Ishikawa (cell line): ENCODE data around the gene IL34.

ENCODE experiments used
- CEBPB ChIP-seq: IDR thresholded peaks from 2 replicates; pipeline ENCODE4 v1.6.1; 2012
- CREB1 ChIP-seq: IDR thresholded peaks from 2 replicates; pipeline ENCODE4 v1.6.1; 2012; ENCODE audit warnings: low read depth
- EGR1 ChIP-seq: IDR thresholded peaks from 2 replicates; pipeline ENCODE4 v1.6.1; 2012
- EP300 ChIP-seq: IDR thresholded peaks from 2 replicates; pipeline ENCODE4 v1.6.1; 2012; ENCODE audit warnings: borderline replicate concordance
- FOXM1 ChIP-seq: IDR thresholded peaks from 2 replicates; pipeline ENCODE4 v1.6.1; 2012; ENCODE audit warnings: low read depth, borderline replicate concordance
- NFIC ChIP-seq: IDR thresholded peaks from 2 replicates; pipeline ENCODE4 v1.6.1; 2012
- RAD21 ChIP-seq: IDR thresholded peaks from 2 replicates; pipeline ENCODE4 v1.6.1; 2012; ENCODE audit warnings: low read depth
- TAF1 ChIP-seq: IDR thresholded peaks from 2 replicates; pipeline ENCODE4 v1.6.1; 2012; ENCODE audit warnings: low read depth, mild to moderate bottlenecking
- TCF12 ChIP-seq: IDR thresholded peaks from 2 replicates; pipeline ENCODE4 v1.6.1; 2012; ENCODE audit warnings: low read depth
- TEAD4 ChIP-seq: IDR thresholded peaks from 2 replicates; pipeline ENCODE4 v1.6.1; 2012
- YY1 ChIP-seq: IDR thresholded peaks from 2 replicates; pipeline ENCODE4 v1.6.1; 2012; ENCODE audit warnings: low read depth
- ZBTB7A ChIP-seq: IDR thresholded peaks from 2 replicates; pipeline ENCODE4 v1.6.1; 2012; ENCODE audit warnings: low read depth
- TF ChIP-seq, protein P1 (sequence below): IDR thresholded peaks from 2 replicates; pipeline ENCODE4 v1.6.1; 2012
- TF ChIP-seq, protein P2 (sequence below): IDR thresholded peaks from 2 replicates; pipeline ENCODE4 v1.6.1; 2012; ENCODE audit warnings: low read depth, mild to moderate bottlenecking
- TF ChIP-seq, protein P3 (sequence below): IDR thresholded peaks from 2 replicates; pipeline ENCODE4 v1.6.1; 2012

Gene IL34

DNA sequence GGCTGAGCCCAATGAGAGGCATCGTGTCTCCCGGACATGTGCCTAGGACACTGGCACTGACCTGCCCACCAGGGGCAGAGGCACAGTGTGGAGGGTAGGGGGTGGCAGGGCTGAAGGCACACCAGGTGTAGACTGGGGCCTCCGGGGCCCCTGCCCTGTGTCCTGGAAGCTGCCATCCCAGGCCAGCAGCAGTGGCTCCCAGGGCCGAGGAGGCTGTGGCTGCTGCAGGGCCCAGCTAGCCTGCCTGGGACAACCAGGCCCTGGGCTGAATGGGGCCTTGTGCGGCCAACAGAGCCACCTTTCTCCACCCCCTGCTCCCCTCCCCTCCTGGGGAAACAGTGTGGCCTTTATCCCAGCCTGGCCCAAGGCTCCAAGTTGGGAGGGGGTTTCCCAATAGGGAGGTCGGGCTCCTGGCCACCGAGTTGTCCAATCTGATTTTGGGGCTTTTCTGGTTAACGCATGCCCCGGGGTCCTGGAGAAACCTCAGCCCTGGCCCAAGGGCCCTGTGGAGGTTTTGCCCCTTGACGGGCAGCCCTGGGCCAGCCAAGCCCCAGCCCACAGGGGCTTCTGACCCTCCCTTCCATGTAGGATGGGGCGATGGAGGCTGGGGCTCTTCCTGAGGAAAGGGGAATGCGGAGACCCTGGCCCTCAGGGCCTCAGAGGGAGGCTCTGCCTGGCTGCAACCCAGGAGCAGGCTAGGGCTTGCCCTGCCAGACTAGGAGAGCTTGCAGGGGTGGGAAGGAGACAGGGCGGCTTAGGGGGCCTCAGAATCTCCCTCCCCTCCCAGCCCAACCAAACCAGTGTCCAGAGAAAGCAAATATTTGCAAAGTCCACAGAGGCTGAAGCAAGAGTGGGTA, 35.3 kb downstream of the IL34 start:
- TF ChIP-seq TAF1 (no peak), EP300 (no peak), TCF12 (no peak), EGR1 (no peak), YY1 (no peak), TEAD4 (no peak), NFIC (no peak), CREB1 (no peak)

DNA sequence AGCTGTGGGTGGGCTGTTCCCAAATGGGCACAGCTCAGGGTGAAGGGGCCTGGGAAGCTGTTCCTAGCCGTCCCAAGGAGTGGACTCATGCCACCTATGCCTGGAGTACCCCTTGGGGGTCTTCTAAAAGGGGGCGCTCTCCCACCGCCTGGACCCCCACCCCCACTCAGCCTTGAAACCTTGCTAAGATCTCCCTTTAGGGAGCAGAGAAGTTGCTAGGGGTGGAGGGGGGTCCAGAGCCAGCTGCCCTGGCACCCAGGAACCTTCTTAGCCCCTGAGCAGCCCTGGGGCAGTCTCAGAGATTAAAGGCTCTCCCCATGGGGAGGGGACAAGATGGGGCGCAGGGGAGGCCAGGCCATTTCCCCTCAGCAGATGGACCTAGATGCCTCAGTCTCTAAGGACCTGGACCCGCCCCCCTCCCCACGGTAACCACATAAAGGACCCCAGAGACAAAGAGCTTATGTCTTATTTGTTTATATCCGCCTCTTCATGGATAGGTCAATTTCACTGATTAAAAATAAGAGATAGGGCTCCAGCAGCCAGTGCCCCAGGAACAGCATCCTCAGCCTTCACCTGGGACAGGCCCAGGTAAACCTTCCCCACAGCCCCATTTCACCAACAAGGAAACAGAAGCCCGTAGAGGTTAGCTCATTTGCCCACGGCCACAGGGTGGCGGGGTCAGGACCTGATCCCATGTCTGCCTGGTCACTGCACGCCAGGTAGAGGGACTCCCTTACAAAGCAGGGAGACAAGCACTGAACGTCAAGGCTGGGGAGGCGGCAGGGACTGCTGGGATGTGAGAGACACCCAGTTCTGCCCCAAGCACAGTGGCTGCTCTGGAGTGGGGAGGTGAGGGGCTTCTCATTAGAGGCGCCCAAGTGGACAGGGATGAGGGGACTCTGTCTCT, 36.1 kb downstream of the IL34 start:
- TF ChIP-seq, protein P1, sequence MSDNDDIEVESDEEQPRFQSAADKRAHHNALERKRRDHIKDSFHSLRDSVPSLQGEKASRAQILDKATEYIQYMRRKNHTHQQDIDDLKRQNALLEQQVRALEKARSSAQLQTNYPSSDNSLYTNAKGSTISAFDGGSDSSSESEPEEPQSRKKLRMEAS = no peak
- TF ChIP-seq NFIC = no peak
- no peak for TF ChIP-seq TEAD4
- TF ChIP-seq, protein P2, sequence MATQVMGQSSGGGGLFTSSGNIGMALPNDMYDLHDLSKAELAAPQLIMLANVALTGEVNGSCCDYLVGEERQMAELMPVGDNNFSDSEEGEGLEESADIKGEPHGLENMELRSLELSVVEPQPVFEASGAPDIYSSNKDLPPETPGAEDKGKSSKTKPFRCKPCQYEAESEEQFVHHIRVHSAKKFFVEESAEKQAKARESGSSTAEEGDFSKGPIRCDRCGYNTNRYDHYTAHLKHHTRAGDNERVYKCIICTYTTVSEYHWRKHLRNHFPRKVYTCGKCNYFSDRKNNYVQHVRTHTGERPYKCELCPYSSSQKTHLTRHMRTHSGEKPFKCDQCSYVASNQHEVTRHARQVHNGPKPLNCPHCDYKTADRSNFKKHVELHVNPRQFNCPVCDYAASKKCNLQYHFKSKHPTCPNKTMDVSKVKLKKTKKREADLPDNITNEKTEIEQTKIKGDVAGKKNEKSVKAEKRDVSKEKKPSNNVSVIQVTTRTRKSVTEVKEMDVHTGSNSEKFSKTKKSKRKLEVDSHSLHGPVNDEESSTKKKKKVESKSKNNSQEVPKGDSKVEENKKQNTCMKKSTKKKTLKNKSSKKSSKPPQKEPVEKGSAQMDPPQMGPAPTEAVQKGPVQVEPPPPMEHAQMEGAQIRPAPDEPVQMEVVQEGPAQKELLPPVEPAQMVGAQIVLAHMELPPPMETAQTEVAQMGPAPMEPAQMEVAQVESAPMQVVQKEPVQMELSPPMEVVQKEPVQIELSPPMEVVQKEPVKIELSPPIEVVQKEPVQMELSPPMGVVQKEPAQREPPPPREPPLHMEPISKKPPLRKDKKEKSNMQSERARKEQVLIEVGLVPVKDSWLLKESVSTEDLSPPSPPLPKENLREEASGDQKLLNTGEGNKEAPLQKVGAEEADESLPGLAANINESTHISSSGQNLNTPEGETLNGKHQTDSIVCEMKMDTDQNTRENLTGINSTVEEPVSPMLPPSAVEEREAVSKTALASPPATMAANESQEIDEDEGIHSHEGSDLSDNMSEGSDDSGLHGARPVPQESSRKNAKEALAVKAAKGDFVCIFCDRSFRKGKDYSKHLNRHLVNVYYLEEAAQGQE = no peak
- TF ChIP-seq FOXM1 = no peak
- no peak for TF ChIP-seq TAF1
- TF ChIP-seq EP300 = no peak
- TF ChIP-seq, protein P3, sequence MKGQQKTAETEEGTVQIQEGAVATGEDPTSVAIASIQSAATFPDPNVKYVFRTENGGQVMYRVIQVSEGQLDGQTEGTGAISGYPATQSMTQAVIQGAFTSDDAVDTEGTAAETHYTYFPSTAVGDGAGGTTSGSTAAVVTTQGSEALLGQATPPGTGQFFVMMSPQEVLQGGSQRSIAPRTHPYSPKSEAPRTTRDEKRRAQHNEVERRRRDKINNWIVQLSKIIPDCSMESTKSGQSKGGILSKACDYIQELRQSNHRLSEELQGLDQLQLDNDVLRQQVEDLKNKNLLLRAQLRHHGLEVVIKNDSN = no peak
- no peak for TF ChIP-seq YY1
- no peak for TF ChIP-seq CEBPB
- TF ChIP-seq ZBTB7A = no peak
- TF ChIP-seq TCF12 = no peak
- no peak for TF ChIP-seq CREB1
- TF ChIP-seq EGR1 = no peak
- TF ChIP-seq RAD21 = no peak

DNA sequence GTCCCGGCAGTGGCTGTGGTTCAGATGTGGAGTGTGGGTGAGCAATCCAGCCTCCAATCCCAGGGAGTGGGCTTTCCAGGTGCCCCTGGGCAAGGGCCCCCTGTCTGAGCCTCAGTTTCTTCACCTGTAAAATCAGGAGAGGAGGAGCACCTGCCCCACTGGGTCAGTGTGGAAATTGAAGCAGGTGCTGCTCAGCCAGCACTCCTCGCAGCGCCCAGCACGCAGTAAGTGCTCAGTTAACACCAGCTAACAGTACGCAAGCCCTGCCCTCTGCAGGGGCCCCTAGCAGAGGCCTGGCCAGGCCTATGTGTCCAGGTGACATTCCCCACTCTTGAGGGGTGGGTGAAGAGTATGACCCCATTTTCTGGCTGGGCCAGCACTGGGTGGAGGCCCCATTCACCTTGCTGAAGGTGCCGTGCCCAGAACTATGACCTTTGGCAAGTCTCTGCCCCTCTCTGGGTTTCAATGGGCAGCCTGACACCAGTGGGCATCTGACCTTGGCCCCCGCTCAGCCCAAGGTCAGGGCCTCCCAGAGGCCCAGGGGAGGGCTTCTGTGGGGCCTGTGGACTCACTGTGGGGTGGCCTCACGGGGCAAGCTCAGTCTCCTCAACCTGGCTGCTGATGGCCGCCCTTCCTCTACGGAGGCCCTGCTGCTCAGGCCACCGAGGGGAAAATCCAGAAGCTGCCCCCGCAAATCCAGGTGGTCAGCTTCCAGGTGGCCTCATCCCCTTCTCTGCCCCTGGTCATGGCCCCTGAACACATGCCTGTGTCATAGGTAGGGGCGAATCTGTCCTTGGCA, 37.0 kb downstream of the IL34 start:
- TF ChIP-seq, protein P3 = no peak
- TF ChIP-seq TAF1 (no peak), CEBPB (no peak), EP300 (no peak), YY1 (no peak), TCF12 (no peak), NFIC (no peak), ZBTB7A (no peak), CREB1 (no peak), EGR1 (no peak), TEAD4 (no peak), FOXM1 (no peak), RAD21 (no peak)
- TF ChIP-seq, protein P1 = no peak
- TF ChIP-seq, protein P2 = no peak

DNA sequence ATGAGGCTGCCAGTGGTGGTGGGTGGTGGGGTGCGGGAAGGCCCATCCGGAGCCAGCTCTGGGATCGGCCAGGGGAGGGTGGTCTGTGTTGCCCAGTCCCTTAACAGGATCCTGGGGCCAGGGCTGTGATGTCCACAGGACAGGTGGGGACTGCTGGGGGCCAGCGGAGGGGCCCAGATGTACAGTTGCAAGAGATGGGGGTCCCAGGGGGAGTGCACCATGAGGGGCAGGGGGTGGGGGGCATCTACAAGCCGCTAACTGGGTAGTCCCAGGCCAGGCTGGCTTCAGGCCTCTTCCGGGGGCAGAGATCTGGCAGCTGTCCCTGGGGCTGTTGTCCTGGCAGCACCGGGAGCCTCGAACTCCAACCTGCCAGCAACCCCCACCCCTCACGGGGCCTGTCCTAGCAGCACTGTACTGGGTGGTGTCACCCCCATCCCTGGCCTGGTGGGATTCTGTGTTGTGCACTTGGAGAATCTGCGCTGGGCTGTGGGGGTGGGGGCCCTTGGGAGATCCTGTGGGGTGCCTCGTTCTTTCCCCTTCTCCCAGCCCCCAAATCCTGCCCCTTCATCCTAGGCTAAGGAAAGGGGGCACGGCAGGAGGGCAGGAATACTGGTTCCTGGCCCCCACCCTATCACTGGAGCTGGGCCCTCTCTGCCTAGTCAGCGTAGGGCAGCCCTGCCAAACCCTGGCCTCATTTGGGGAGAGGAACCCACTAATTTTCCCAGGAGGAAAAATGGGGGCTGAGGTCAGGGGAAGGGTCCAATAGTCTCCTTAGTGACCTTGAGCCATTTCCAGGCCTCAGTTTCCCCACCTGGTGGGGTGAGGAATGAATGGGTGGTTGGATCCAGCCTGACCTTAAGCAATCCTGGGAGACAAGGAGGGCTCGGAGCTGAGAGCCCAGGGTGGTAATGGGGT, 38.0 kb downstream of the IL34 start:
- TF ChIP-seq RAD21 = no peak
- TF ChIP-seq YY1 = no peak
- no peak for TF ChIP-seq CREB1
- TF ChIP-seq ZBTB7A = no peak
- no peak for TF ChIP-seq FOXM1
- TF ChIP-seq, protein P2 = no peak
- TF ChIP-seq EP300 = no peak
- no peak for TF ChIP-seq CEBPB
- no peak for TF ChIP-seq TCF12
- TF ChIP-seq TAF1 = no peak
